ENCODE results near the gene DNMT3A.
A peak's percentile ranks its signal among the peaks of the same experiment; 100 is the strongest.
"Not testable (repeated sequence)": the region's sequence is repeated elsewhere in the genome, so short reads cannot be mapped to it uniquely, and the experiment has no call there.

DNMT3A gene

DNA sequence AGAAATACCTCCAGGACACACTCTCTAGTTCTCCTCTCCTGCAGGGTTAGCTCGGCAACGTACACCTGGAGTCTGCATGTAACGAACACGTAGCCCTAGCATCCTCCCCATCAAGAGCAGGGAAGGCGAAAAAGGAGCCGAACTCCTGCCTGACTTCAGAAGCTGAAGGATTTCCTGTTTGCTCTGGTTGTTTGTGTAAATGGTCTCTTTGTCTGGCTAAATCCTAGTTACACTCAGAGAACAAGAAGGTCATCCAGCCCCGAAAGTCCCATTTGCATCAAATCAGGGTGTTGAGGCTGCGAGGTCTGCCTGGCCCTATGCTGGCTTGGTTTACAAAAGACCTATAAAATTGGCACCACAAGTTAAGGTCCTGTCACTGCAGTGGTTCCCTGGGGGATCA is 107.0 kb downstream of the DNMT3A start:
- no peak for DNase-seq (ENCODE audit: low spot score)

GRCh38 chr2:25233916-25234605 is 107.7 kb downstream of the DNMT3A start:
- no peak for DNase-seq (ENCODE audit: low spot score)

DNA sequence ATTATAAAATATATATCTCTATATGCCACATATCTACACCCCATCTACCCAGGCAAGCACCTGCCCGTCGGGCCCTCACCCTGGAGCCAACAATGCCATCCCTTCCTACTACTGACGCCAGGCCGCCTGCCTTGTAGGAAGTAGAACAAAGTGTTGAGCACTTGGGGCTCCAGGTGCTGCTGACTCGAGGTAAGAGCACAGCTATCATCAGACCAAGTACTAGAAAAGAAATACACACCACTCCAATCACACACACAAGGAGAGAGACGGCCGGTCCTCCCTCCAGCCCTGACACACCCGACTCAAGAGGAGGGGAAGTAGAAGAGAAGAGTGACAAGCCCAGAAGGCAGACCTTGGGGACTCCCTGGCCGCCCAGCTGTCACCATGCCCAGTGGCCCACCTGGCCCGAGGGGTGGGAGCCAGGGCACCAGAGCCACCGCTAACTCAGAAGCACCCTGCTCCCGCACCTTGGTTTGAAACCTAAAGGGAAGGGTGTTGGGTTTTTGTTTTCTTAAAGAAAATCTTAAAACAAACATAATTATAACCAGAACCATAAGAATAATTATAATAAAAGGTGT is 109.4 kb downstream of the DNMT3A start:
- no peak for DNase-seq (ENCODE audit: low spot score)

DNA sequence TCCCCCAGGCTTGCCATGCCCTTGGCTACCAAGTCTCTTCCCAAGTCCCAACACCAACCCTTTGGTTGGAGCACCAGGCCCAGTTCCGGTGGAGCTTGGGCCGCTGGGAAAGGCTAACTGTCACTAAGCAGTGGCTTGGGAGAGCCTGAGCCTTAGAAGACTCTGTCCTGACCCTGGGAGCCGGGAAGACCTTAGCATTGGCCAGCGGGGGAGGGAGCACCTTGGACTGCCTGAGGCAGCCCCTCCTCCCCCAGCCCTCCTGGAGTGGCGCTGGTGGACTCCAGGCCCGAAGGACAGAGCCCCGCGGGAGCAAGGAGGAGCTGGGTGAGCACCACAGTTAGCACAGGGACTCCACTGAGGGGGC is 110.8 kb downstream of the DNMT3A start:
- no peak for DNase-seq (ENCODE audit: low spot score)

DNA sequence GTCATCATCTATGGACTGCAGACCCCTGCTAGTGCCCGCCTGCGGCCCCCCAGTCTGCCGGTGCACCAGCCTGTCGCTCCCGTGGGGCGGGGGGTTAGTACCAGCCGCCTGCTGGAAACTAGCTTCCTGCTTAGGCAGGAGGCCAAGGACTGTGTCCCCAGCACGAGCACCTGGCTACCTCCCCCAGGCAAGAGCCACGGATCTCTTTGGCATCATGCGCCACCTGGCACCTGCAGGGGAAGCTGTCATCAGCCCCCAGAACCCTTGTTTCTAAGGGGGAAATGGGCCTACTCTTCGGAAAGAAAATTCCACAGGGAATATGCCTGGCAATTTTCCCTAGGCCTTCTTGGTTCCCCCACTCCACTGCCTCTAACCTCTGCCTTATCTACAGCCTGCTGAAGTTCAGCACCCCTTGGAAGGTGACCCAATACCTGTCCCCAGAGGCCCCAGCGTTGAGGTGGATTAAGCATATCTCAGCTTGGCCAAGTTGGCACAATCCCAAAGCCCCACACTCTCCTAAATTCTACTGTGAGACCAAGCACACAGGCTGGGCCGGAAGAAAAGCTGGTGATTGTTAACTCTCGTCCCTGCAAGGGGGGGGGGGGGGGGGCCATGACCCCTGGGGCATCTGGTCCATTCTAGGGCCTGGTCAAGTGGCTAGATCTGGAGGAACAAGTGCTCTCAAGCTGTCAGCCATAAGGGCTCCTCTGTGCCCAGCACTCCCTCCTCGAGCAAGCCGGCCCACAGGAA is 111.4 kb downstream of the DNMT3A start:
- DNase-seq (ENCODE audit: low spot score): no peak

GRCh38 chr2:25229279-25230197 is 112.2 kb downstream of the DNMT3A start:
- DNase-seq (ENCODE audit: low spot score): no peak

GRCh38 chr2:25228848-25229278 is 112.9 kb downstream of the DNMT3A start:
- DNase-seq (ENCODE audit: low spot score): peak; percentile 25

DNA sequence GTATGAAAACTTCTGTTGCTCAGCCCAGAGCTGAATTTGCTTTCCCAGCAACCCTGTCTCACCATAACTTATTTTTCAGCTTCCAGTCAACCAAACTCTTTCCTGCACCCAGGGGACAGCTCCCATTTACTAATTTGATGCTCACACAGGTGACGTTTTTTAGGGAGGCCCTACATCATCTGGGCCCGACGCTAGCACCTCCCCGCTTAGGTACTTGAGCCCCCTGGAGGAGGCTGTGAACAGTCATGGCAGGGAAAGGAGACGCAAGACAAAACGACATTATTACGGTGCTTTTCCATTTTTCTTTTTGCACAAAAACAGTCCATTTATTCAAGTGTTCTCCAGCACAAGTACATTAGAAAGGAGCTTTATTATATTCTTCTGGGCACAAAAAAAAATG is 114.1 kb downstream of the DNMT3A start:
- no peak for DNase-seq (ENCODE audit: low spot score)

- no peak for DNase-seq (ENCODE audit: low spot score)
These were observed 114.9 kb downstream of the DNMT3A start for GRCh38 chr2:25226827-25227226.

- no peak for DNase-seq (ENCODE audit: low spot score)
These were observed 119.1 kb downstream of the DNMT3A start for GRCh38 chr2:25222477-25223121.

GRCh38 chr2:25221579-25221978 is 120.1 kb downstream of the DNMT3A start:
- no peak for DNase-seq (ENCODE audit: low spot score)

- no peak for DNase-seq (ENCODE audit: low spot score)
These were observed 121.4 kb downstream of the DNMT3A start for GRCh38 chr2:25220313-25220712.

DNA sequence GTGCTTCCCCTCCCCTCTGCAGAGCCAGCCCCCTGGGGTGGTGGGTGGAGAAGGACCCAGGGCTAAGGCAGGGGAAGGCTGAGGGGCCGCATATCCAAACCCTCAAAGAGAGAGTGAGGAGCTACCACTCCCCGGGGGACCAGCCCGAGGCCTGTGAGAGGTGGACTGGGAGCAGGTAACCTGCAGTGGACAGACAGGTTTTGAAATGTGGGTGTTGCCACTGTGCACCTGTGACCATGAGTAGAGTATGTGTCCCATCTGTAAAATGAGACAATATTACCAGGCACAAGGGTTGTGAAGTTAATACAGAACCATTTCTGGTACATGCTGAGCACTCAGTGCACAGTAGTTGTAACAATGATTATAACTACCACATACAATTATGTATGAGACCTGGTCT is 122.1 kb downstream of the DNMT3A start:
- no peak for DNase-seq (ENCODE audit: low spot score)

DNA sequence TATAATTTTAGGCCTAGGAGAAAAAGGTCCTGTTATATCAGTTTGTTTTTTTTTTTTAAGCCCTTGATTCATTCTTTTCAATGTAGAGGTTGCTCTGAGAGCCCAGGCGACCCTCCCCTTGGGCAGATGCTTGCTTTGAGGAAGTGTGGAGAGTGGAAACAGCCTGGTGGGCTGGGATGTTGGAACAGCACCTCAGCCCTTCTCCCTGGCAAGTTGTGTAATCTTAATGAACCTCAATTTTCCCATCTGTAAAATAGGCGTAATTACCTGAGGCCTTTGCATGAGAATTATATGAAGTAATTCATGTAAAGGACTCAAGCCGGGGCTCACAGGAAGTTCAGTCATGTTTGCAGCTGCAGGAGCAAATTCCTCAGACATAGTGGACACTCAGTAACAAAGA is 123.6 kb downstream of the DNMT3A start:
- DNase-seq (ENCODE audit: low spot score): no peak

DNA sequence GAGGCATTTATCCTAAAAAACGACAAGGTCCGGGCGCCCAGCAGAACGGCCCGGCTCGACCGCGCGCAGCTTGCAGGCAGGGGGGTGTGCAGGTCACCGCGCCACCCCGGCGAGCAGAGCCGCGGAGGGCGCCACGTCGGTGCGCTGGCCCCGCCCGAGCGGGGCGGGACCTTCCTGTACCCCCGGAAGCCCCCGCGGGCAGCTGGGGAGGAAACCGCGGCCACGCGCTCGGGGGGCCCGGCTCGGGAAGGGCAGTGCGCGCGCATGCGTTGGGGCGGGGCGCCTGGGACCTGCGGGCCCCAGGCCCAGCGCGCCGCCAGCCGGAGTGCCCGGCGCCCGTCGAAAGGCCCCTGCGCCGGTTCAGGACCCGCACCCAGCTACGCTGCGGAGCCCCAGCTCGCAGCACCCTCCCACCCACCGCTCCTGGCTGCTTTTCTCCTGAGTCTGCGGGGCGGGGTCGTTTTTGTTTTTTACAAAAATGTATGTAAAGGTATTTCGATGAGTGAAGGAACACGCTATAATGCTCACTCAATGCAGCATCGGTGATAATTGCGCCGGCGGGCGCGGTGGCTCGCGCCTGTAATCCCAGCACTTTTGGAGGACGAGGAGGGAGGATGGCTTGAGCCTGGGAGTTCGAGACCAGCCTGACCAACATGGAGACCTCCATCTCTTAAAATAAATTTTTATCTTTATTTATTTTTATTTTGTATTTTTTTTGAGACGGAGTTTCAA is 125.6 kb downstream of the DNMT3A start:
- DNase-seq (ENCODE audit: low spot score): peak; percentile 86

- no peak for DNase-seq (ENCODE audit: low spot score)
These were observed 126.5 kb downstream of the DNMT3A start for GRCh38 chr2:25215232-25215631.

GRCh38 chr2:25213229-25213628 is 128.5 kb downstream of the DNMT3A start:
- DNase-seq (ENCODE audit: low spot score): no peak

DNA sequence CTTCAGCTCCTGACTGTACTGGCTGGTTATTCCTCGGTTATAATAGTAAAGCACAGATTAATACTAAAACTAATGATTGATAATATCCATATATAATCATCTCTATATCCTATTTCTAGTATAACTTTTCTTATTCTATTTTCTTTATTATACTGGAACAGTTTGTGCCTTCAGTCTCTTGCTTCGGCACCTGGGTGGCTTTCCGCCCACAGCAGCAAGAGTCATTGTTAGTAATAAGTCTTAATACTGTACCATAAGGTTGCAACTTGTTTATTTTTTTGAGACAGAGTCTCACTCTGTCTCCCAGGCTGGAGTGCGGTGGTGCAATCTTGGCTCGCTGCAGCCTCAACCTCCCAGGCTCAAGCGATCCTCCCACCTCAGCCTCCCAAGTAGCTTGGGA is 130.8 kb downstream of the DNMT3A start:
- not testable (repeated sequence) for DNase-seq (ENCODE audit: low spot score)

GRCh38 chr2:25207078-25207545 is 134.6 kb downstream of the DNMT3A start:
- DNase-seq (ENCODE audit: low spot score): no peak

DNA sequence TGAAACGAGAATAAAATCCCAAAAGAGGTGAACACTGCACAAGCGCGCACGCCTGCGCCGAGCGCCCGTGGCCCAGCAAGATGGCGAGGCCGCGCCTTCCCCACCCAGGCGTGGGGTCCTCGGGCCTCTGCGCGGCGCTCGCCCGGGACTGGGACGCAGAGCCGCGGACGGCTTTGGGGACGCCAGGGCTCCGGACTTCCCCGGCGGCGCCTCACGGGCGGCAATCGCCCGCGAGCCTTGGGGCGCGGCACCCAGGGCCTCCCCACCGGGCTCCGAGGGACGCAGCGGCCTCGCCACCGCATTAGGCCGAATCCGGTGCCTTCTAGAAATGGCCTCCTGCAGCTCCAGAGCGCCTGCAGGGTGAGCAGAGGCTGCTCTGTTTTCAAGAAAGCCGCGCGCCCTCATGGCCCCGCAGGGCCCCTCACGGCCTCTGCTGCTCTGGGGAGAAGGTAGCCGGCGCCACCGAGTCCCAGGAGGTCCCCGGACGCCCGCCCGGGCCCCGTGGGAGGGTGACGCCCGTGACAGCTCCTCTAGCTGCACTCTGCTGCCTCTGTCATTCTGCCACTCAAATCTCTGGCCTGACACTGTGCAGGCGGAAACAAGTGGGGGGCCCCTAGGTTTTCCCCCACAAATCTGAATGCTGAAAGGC is 137.4 kb downstream of the DNMT3A start:
- no peak for DNase-seq (ENCODE audit: low spot score)
